Measurements from ENCODE around the gene DNAI4.

GRCh38 chr1:66778266-66778665 lies 146.4 kb downstream of the DNAI4 start:
- TF ChIP-seq, protein P1, sequence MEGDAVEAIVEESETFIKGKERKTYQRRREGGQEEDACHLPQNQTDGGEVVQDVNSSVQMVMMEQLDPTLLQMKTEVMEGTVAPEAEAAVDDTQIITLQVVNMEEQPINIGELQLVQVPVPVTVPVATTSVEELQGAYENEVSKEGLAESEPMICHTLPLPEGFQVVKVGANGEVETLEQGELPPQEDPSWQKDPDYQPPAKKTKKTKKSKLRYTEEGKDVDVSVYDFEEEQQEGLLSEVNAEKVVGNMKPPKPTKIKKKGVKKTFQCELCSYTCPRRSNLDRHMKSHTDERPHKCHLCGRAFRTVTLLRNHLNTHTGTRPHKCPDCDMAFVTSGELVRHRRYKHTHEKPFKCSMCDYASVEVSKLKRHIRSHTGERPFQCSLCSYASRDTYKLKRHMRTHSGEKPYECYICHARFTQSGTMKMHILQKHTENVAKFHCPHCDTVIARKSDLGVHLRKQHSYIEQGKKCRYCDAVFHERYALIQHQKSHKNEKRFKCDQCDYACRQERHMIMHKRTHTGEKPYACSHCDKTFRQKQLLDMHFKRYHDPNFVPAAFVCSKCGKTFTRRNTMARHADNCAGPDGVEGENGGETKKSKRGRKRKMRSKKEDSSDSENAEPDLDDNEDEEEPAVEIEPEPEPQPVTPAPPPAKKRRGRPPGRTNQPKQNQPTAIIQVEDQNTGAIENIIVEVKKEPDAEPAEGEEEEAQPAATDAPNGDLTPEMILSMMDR (IDR thresholded peaks at IDR 0.05) = no peak
- TF ChIP-seq POLR2AphosphoS5 (IDR thresholded peaks at IDR 0.05) (no peak), EP300 (IDR thresholded peaks at IDR 0.05; ENCODE audit: low read depth) (no peak)

Data from transverse colon (tissue), 4 donors.